Erythroblast (primary cell): ENCODE results near the gene NOMO2.
"Not testable (repeated sequence)": the region's sequence is repeated elsewhere in the genome, so short reads cannot be mapped to it uniquely, and the experiment has no call there.

ENCODE experiments used
- DNase-seq, 2 experiments: peaks; one replicate each; lab custom pipeline; 2025; lab: John Stamatoyannopoulos, UW

The NOMO2 gene

GRCh38 chr16:18386517-18386916 is 175.4 kb downstream of the NOMO2 start:
- DNase-seq = not testable (repeated sequence)

GRCh38 chr16:18385285-18385684 is 176.6 kb downstream of the NOMO2 start:
- not testable (repeated sequence) for DNase-seq

GRCh38 chr16:18384869-18385268 is 177.0 kb downstream of the NOMO2 start:
- not testable (repeated sequence) for DNase-seq

- not testable (repeated sequence) for DNase-seq
Observed at GRCh38 chr16:18384098-18384636, 177.7 kb downstream of the NOMO2 start.

GRCh38 chr16:18382696-18383095 is 179.2 kb downstream of the NOMO2 start:
- not testable (repeated sequence) for DNase-seq
